ENCODE results near the gene GNG7. TPM values are rescaled to one million over a fixed set of nuclear protein-coding genes. Genes with fewer than 3 reads are reported as not detected.

GNG7 gene
- total RNA-seq, 1 donor, result not detected

DNA sequence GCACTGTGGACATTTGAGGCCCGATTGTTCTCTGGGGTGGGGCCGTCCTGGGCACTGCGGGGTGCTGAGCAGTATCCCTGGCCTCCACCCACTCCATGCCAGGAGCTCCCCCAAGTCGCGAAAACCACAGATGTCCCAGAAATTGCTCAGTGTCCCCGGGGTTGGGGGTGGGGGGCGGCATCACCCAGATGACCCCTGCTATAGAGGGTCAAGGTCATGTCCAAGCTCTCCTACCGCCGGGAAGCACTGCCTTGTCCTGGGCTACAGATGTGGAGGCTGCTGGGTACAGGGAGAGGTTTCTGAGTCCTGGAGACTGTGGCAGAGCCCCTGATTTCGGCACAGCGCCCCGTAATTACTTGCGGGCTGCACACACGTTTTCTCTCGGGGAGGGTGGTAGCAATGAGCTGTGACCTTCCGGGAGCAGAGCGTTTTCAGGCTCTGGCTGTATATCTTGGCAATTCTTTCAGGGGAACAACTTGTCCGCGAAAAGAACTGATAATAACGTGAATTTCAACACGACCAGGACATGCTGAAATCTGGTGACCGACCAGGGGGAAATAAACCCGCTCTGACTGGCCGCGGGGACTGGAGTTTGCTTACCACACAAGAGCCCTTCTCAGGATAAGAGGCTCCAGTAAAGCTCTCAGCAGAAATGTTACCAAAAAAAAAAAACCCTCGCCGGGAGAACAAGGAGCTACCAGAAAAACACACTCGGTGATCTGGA is 68.1 kb downstream of the GNG7 start:
- DNase-seq (ENCODE audit: low read depth), result peak; percentile 85
- TF ChIP-seq, protein P1, sequence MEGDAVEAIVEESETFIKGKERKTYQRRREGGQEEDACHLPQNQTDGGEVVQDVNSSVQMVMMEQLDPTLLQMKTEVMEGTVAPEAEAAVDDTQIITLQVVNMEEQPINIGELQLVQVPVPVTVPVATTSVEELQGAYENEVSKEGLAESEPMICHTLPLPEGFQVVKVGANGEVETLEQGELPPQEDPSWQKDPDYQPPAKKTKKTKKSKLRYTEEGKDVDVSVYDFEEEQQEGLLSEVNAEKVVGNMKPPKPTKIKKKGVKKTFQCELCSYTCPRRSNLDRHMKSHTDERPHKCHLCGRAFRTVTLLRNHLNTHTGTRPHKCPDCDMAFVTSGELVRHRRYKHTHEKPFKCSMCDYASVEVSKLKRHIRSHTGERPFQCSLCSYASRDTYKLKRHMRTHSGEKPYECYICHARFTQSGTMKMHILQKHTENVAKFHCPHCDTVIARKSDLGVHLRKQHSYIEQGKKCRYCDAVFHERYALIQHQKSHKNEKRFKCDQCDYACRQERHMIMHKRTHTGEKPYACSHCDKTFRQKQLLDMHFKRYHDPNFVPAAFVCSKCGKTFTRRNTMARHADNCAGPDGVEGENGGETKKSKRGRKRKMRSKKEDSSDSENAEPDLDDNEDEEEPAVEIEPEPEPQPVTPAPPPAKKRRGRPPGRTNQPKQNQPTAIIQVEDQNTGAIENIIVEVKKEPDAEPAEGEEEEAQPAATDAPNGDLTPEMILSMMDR (IDR thresholded peaks at IDR 0.05; ENCODE audit: insufficient read depth, low read depth, low read length), result no peak
- H3K4me3 ChIP-seq (ENCODE audit: low read depth, low read length), result peak overlapping the region; percentile 10

DNA sequence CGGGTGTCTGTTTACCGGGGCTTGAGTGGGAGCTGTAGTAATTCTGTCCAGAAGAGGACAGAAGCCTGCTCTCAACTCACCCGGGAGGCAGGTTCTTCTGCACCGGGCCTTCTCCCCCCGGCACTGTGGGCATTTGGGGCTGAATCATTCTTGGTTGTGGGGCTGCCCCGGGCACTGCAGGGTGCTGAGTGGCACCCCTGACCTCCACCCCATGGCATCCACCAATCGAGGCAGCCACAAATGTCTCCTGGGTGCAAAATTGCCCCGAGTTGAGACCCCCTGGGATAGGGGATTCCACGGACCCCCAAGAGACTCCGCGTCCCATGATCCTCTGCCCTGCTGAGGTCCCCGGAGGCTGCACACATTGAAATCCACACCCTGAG is 68.8 kb downstream of the GNG7 start:
- no peak for DNase-seq (ENCODE audit: low read depth)
- H3K4me3 ChIP-seq (ENCODE audit: low read depth, low read length), result no peak overlapping the region
- TF ChIP-seq, protein P1 (IDR thresholded peaks at IDR 0.05; ENCODE audit: insufficient read depth, low read depth, low read length), result no peak

DNA sequence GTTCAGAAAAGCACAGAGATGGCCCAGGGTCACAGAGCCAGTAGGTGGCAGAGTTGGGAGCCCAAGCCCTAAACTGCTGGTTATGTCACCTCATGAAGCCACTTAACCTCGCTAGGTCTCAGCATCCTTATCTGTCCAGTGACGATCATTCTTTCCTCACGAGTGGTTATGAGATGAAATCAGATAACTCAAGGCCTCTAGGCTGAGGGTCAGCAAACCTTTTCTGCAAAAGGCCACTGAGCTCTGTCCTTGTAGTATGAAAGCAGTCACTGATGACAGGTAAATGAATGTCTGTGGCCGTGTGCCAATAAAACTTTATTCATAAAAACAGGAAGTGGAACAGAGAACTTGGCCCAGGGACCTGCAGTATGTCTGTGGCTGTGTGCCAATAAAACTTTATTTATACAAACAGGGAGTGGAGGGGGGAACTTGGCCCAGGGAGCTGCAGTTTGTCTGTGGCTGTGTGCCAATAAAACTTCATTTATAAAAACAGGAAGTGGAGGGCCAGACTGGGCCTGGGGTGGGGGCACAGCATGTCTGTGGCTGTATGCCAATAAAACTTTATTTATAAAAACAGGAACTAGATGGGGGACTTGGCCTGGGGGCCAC is 71.2 kb downstream of the GNG7 start:
- DNase-seq (ENCODE audit: low read depth), result no peak
- TF ChIP-seq, protein P1 (IDR thresholded peaks at IDR 0.05; ENCODE audit: insufficient read depth, low read depth, low read length), result no peak
- H3K4me3 ChIP-seq (ENCODE audit: low read depth, low read length), result no peak overlapping the region

DNA sequence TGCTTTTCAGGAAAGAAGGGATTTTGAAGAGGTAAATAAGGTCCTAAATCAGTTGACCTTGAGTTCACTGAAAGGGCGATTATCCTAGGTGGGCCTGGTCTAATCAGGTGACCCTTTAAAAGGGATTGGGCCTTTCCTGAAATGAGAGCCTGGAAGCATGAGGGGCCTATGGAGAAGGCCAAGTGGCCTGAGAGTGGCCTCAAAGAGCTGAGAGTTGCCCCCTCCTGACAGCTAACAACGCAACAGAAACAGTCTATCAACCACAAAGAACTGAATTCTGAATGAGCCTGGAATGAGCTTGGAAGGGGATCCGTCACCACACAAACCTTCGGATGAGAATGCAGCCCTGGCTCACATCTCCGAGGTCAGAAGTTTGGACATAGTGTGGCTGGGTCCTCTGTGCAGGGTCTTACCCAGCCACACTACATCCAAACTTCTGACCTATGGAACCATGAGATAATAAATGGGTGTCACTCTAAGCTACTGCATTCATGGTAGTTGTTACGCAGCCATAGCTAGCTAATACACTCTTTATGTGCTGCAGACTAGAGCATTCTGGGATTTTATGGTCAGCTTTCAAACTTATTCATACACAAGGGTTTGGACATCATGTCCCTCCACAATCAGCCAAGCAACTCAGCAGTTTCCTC is 72.0 kb downstream of the GNG7 start:
- DNase-seq (ENCODE audit: low read depth), result no peak

DNA sequence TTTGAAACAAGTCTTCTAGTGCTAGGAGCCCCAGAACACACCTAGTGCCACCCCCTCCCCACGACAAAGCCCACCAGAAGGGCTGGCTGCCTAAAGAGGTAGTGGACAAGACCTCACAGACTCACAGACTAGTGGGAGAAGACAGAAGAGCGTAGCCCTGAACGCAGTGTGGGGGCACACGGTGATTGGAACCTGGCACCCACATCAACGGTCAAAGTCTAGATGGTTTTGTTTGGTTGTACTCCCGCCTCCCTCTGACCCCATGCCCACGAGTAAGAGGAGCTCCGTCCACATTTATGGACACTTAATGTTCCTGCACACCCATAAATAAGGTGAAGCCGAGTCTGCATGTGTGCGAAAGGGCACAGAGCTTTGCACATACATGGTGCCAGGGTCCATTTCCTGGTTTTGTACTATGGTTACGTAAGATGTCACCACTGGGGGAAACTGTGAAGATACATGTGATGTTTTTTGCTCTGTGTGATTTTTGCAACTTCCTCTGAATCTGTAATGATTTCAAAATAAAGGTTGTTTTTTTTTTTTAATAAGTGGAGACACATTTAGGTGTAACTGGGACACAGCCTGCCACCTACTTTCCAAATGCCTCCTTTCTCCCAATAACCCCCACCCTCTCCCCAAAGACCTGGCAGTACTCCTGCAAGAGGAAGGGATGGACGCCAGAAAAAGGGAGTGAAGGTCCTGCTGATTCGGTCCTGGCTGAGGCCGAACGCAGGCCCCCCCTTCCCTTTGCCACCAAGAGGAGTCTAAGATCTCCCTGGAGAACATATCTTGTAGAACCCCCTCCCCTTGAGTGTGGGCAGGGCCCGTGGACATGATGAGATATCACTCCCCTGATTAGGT is 72.8 kb downstream of the GNG7 start:
- TF ChIP-seq, protein P1 (IDR thresholded peaks at IDR 0.05; ENCODE audit: insufficient read depth, low read depth, low read length), result no peak
- no peak for DNase-seq (ENCODE audit: low read depth)
- H3K4me3 ChIP-seq (ENCODE audit: low read depth, low read length), result no peak overlapping the region

More for the DNA sequence above, 72.0 kb downstream of the GNG7 start:
- no peak overlapping the region for H3K4me3 ChIP-seq (ENCODE audit: low read depth, low read length)
- TF ChIP-seq, protein P1 (IDR thresholded peaks at IDR 0.05; ENCODE audit: insufficient read depth, low read depth, low read length), result no peak

DNA sequence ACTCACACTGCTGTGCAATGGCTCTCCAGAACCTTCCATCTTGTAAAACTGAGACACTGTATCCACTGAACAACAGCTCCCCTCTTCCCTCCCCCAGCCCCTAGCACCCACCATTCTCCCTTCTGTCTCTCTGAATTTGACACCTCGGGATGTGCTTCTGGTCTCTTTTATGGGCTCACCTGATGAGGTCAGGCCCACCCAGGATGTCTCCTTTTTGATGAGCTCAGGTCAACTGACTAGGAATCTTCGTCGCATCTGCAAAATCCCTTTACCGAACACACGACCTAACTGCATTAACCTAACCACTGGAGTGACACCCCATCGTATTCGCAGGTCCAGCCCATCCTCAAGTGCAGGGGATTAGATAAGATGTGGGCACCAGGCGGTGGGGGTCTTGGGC is 73.9 kb downstream of the GNG7 start:
- no peak overlapping the region for H3K4me3 ChIP-seq (ENCODE audit: low read depth, low read length)
- no peak for DNase-seq (ENCODE audit: low read depth)
- TF ChIP-seq, protein P1 (IDR thresholded peaks at IDR 0.05; ENCODE audit: insufficient read depth, low read depth, low read length), result no peak
